ENCODE measurements around the gene AOC1.

GRCh38 chr7:150862356-150862755, 10.0 kb downstream of the AOC1 start:
- no peak for TF ChIP-seq CTCF (IDR thresholded peaks at IDR 0.05 in 8 of 11, conservative IDR thresholded peaks at IDR 0.05 in 3 of 11)
- no peak for TF ChIP-seq POLR2AphosphoS5 (IDR thresholded peaks at IDR 0.05)
- no peak for TF ChIP-seq POLR2A (IDR thresholded peaks at IDR 0.05)
